LNCaP clone FGC (cell line): ENCODE data around the gene SCYGR5.

ENCODE experiments used
- DNase-seq: peaks from one replicate; pipeline ENCODE4 v3.0.0-alpha.2; 2011; ENCODE audit warnings: low read depth
- H3K4me3 ChIP-seq: 2 replicates; pipeline ENCODE4 v1.5.1; 2011; ENCODE audit warnings: mild to moderate bottlenecking, low read depth, low read length, control low read depth
- CTCF ChIP-seq: IDR thresholded peaks from 2 replicates; pipeline ENCODE4 v1.5.1; 2012; ENCODE audit warnings: mild to moderate bottlenecking; ENCODE audit not compliant: control insufficient read depth, insufficient read depth; ENCODE audit errors: extremely low read depth

Gene SCYGR5

GRCh38 chr2:227630322-227630721, 36.3 kb upstream of the SCYGR5 start:
- DNase-seq: no peak
- no peak overlapping the region for H3K4me3 ChIP-seq
- TF ChIP-seq CTCF: no peak

- H3K4me3 ChIP-seq: no peak overlapping the region
- TF ChIP-seq CTCF: no peak
- no peak for DNase-seq
These were observed 33.8 kb upstream of the SCYGR5 start for GRCh38 chr2:227632827-227633226.

- no peak overlapping the region for H3K4me3 ChIP-seq
- DNase-seq: no peak
- TF ChIP-seq CTCF: no peak
These were observed 32.4 kb upstream of the SCYGR5 start for GRCh38 chr2:227634201-227634600.

GRCh38 chr2:227642656-227643055, 23.9 kb upstream of the SCYGR5 start:
- DNase-seq: no peak
- no peak for TF ChIP-seq CTCF
- no peak overlapping the region for H3K4me3 ChIP-seq

GRCh38 chr2:227643990-227644551, 22.5 kb upstream of the SCYGR5 start:
- no peak for TF ChIP-seq CTCF
- no peak overlapping the region for H3K4me3 ChIP-seq
- no peak for DNase-seq

- no peak for TF ChIP-seq CTCF
These were observed 13.2 kb upstream of the SCYGR5 start for GRCh38 chr2:227653419-227653818.

GRCh38 chr2:227654426-227654825, 12.2 kb upstream of the SCYGR5 start:
- DNase-seq: no peak
- no peak overlapping the region for H3K4me3 ChIP-seq
- no peak for TF ChIP-seq CTCF

More at GRCh38 chr2:227653419-227653818, 13.2 kb upstream of the SCYGR5 start:
- H3K4me3 ChIP-seq: no peak overlapping the region
- no peak for DNase-seq
